Neural cell (in vitro differentiated cells): ENCODE data around the gene KMT2B. TPM values are rescaled to one million over a fixed set of nuclear protein-coding genes. Genes with fewer than 3 reads are reported as not detected.

ENCODE experiments used
- H2AFZ ChIP-seq: fragments of 200-600, 300-800 bp; sonication (generic), shearing (Covaris generic); 2 replicates; pipeline ENCODE4 v1.6.0; 2014; ENCODE audit warnings: low read depth, mild to moderate bottlenecking, antibody characterized with exemption, low read length, moderate library complexity
- H3F3A ChIP-seq: fragments of 200-600 bp; shearing (Covaris generic); 2 replicates; pipeline ENCODE4 v1.6.1; 2016; ENCODE audit warnings: mild to moderate bottlenecking, moderate library complexity, mixed read lengths, antibody characterized with exemption, low read length; ENCODE audit not compliant: insufficient read depth, poor library complexity, severe bottlenecking
- H3K27ac ChIP-seq: fragments of 200-600, 300-800 bp; sonication (generic), shearing (Covaris generic); 2 replicates; pipeline ENCODE4 v1.5.1; 2014; ENCODE audit warnings: mild to moderate bottlenecking, low read length, moderate library complexity
- H3K27me3 ChIP-seq: fragments of 300-800, 200-600 bp; sonication (generic), shearing (Covaris generic); 2 replicates; pipeline ENCODE4 v1.6.0; 2014; ENCODE audit warnings: mild to moderate bottlenecking, low read depth, low read length, moderate library complexity; ENCODE audit not compliant: insufficient read depth
- H3K36me3 ChIP-seq: fragments of 300-800, 200-600 bp; sonication (generic), shearing (Covaris generic); 2 replicates; pipeline ENCODE4 v1.5.1; 2014; ENCODE audit warnings: mild to moderate bottlenecking, antibody characterized with exemption, low read length, moderate library complexity; ENCODE audit not compliant: insufficient read depth
- H3K4me2 ChIP-seq: fragments of 300-800, 200-600 bp; sonication (generic), shearing (Covaris generic); 2 replicates; pipeline ENCODE4 v1.6.0; 2014; ENCODE audit warnings: mild to moderate bottlenecking, low read length
- H3K4me3 ChIP-seq: fragments of 300-800, 200-600 bp; sonication (generic), shearing (Covaris generic); 2 replicates; pipeline ENCODE4 v1.5.1; 2014; ENCODE audit warnings: mild to moderate bottlenecking, low read length, moderate library complexity
- H3K79me2 ChIP-seq: fragments of 200-600 bp; shearing (Covaris generic); replicated peaks from 2 replicates; pipeline ENCODE4 v1.6.0; 2014; ENCODE audit warnings: mild to moderate bottlenecking, low read length, moderate library complexity; ENCODE audit not compliant: insufficient read depth
- H3K9ac ChIP-seq: fragments of 300-800, 200-600 bp; sonication (generic), shearing (Covaris generic); 2 replicates; pipeline ENCODE4 v1.6.1; 2016; ENCODE audit warnings: mild to moderate bottlenecking, low read length, mixed read lengths
- H3K9me2 ChIP-seq: fragments of 200-600 bp; shearing (Covaris generic); 2 replicates; pipeline ENCODE4 v1.6.1; 2016; ENCODE audit warnings: mild to moderate bottlenecking, low read length, mixed read lengths; ENCODE audit not compliant: insufficient read depth
- H3K9me3 ChIP-seq: fragments of 200-600, 300-800 bp; sonication (generic), shearing (Covaris generic); 2 replicates; pipeline ENCODE4 v1.6.1; 2016; ENCODE audit warnings: mild to moderate bottlenecking, mixed run types, low read length, moderate library complexity, mixed read lengths
- H4K20me1 ChIP-seq: fragments of 200-600 bp; shearing (Covaris generic); 2 replicates; pipeline ENCODE4 v1.6.1; 2016; ENCODE audit warnings: mild to moderate bottlenecking, mixed run types; ENCODE audit not compliant: insufficient read depth
- CTCF ChIP-seq: fragments of 450-650 bp; IDR thresholded peaks from 2 replicates; pipeline ENCODE4 v1.5.1; 2014; ENCODE audit warnings: antibody characterized with exemption, mild to moderate bottlenecking, moderate library complexity; ENCODE audit not compliant: poor library complexity, severe bottlenecking
- EP300 ChIP-seq: fragments of 450-650 bp; conservative IDR thresholded peaks from 2 replicates; pipeline ENCODE4 v1.6.1; 2014; ENCODE audit warnings: antibody characterized with exemption, mild to moderate bottlenecking, moderate library complexity; ENCODE audit not compliant: poor library complexity, severe bottlenecking
- EZH2 ChIP-seq: fragments of 200-600, 300-800 bp; shearing (Covaris generic), sonication (generic); IDR thresholded peaks from 2 replicates; pipeline ENCODE4 v1.6.1; 2014; ENCODE audit warnings: antibody characterized with exemption, low read length, borderline replicate concordance, mild to moderate bottlenecking; ENCODE audit not compliant: insufficient read depth, poor library complexity, severe bottlenecking
- MXI1 ChIP-seq: fragments of 450-650 bp; conservative IDR thresholded peaks from 2 replicates; pipeline ENCODE4 v1.6.1; 2014; ENCODE audit warnings: antibody characterized with exemption, mild to moderate bottlenecking; ENCODE audit not compliant: poor library complexity, severe bottlenecking
- POLR2AphosphoS5 ChIP-seq: IDR thresholded peaks from 2 replicates; pipeline ENCODE4 v1.6.1; 2012
- RAD21 ChIP-seq: fragments of 450-650 bp; conservative IDR thresholded peaks from 2 replicates; pipeline ENCODE4 v1.6.1; 2014; ENCODE audit warnings: antibody characterized with exemption, mild to moderate bottlenecking, moderate library complexity
- REST ChIP-seq: IDR thresholded peaks from 2 replicates; pipeline ENCODE4 v1.6.1; 2012; ENCODE audit warnings: borderline replicate concordance
- SMC3 ChIP-seq: fragments of 450-650 bp; conservative IDR thresholded peaks from 2 replicates; pipeline ENCODE4 v1.6.1; 2014; ENCODE audit warnings: antibody characterized with exemption, mild to moderate bottlenecking, moderate library complexity; ENCODE audit not compliant: poor library complexity
- TAF1 ChIP-seq: IDR thresholded peaks from 2 replicates; pipeline ENCODE4 v1.6.1; 2012; ENCODE audit warnings: low read depth
- polyA plus RNA-seq: library from polyadenylated mRNA; depleted of rRNA; stranded (reverse); fragments of >200 nt; gene quantifications from 2 replicates; pipeline ENCODE4 v1.2.3, GENCODE V29; 2014

KMT2B gene
- polyA plus RNA-seq, 1 donor from 2014 or later: 15.8 TPM

GRCh38 chr19:35734273-35734672 is 16.5 kb downstream of the KMT2B start:
- H3K9ac ChIP-seq: no peak overlapping the region
- H4K20me1 ChIP-seq: no peaks in the 10 kb centered on the region
- H3K4me3 ChIP-seq: no peak overlapping the region
- H3K79me2 ChIP-seq: no peaks in the 10 kb centered on the region
- H3K9me3 ChIP-seq: no peaks in the 10 kb centered on the region
- no peaks in the 10 kb centered on the region for H3F3A ChIP-seq
- H3K4me2 ChIP-seq: no peak overlapping the region
- no peaks in the 10 kb centered on the region for H3K36me3 ChIP-seq
- TF ChIP-seq TAF1 (no peak), MXI1 (no peak), RAD21 (no peak), SMC3 (no peak), EP300 (no peak), POLR2AphosphoS5 (no peak), EZH2 (no peak), CTCF (no peak), REST (no peak)
- no peaks in the 10 kb centered on the region for H3K9me2 ChIP-seq
- H3K27ac ChIP-seq: no peak overlapping the region
- no peaks in the 10 kb centered on the region for H3K27me3 ChIP-seq
- H2AFZ ChIP-seq: no peak overlapping the region

DNA sequence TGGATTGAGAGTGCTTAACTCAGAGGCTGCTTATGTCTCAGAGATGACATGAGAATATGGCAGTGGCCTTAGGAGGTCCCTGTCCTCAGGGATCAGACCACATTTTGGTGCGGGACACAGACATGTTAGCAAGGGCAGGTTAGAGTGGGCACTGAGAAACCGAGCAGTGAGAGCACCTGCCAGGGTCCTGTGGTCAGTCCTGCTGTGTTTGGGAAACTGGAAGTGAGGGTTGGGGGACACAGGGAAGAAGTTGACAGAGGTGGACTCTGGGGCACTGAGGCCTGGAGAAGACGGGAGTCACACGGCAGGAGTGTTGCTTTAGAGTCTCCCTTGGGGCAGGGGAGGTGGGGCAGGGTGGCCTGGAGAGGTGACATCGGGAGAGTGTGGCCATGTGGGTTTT is 17.1 kb downstream of the KMT2B start:
- H2AFZ ChIP-seq: no peak overlapping the region
- H3K79me2 ChIP-seq: no peaks in the 10 kb centered on the region
- H3K9me2 ChIP-seq: no peaks in the 10 kb centered on the region
- no peak overlapping the region for H3K4me3 ChIP-seq
- H3K9ac ChIP-seq: no peak overlapping the region
- H3K36me3 ChIP-seq: no peaks in the 10 kb centered on the region
- no peaks in the 10 kb centered on the region for H3K9me3 ChIP-seq
- no peaks in the 10 kb centered on the region for H4K20me1 ChIP-seq
- no peaks in the 10 kb centered on the region for H3K27me3 ChIP-seq
- TF ChIP-seq EP300 (no peak), SMC3 (no peak), RAD21 (no peak), MXI1 (no peak), CTCF (no peak), EZH2 (no peak), POLR2AphosphoS5 (no peak), REST (no peak), TAF1 (no peak)
- no peaks in the 10 kb centered on the region for H3F3A ChIP-seq
- H3K27ac ChIP-seq: no peak overlapping the region
- H3K4me2 ChIP-seq: no peak overlapping the region
